ENCODE results near the gene CEMIP2.

CEMIP2 gene

DNA sequence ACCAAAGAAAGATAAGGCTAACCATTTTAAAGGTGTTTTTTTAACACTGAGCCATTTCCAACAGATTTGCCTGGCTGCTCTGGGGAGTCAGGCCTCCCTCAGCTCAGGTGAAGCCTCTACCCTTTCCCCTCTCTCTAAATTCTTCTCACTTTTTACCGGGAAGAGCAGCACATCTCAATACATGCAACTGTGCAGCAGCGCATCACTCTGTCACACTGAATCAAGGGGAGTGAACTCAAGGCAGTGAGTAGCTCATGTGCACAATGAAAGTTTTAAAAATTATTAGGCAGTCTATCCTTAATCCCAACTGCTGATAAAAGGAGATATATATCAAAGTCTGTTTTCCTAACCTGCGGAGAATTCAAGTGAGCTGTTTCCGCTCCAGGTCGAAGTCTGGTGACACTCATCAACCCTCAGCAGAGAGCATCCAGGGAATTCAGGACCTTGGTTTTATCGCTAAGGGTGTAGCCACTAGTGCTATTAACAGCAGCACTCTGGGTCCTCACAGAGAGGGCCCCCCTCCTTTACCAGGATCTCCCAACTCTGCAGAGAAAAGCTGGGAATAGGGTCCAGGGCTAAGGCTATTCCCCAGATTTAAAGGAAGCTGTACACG lies 1.0 kb downstream of the CEMIP2 start:
- peak overlapping the region; percentile 89 for H3K4me3 ChIP-seq (ENCODE audit: low read depth, low read length)
- TF ChIP-seq, protein P1, sequence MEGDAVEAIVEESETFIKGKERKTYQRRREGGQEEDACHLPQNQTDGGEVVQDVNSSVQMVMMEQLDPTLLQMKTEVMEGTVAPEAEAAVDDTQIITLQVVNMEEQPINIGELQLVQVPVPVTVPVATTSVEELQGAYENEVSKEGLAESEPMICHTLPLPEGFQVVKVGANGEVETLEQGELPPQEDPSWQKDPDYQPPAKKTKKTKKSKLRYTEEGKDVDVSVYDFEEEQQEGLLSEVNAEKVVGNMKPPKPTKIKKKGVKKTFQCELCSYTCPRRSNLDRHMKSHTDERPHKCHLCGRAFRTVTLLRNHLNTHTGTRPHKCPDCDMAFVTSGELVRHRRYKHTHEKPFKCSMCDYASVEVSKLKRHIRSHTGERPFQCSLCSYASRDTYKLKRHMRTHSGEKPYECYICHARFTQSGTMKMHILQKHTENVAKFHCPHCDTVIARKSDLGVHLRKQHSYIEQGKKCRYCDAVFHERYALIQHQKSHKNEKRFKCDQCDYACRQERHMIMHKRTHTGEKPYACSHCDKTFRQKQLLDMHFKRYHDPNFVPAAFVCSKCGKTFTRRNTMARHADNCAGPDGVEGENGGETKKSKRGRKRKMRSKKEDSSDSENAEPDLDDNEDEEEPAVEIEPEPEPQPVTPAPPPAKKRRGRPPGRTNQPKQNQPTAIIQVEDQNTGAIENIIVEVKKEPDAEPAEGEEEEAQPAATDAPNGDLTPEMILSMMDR (IDR thresholded peaks at IDR 0.05; ENCODE audit: insufficient read depth, low read length, missing control alignments), result no peak
- ChIA-PET POLR2A (interaction anchor here (0.7 to 1.8 kb wide), 9 partner anchors 10 to 259 kb away, joined by 3 to 8 read pairs (median 3); no protein-coding TSS in a partner anchor), CTCF (interaction anchor here (0.7 to 2.4 kb wide), 4 partner anchors 51 to 482 kb away, joined by 3 to 15 read pairs (median 4); no protein-coding TSS in a partner anchor)
- DNase-seq (ENCODE audit: low read depth, low spot score), result no peak

DNA sequence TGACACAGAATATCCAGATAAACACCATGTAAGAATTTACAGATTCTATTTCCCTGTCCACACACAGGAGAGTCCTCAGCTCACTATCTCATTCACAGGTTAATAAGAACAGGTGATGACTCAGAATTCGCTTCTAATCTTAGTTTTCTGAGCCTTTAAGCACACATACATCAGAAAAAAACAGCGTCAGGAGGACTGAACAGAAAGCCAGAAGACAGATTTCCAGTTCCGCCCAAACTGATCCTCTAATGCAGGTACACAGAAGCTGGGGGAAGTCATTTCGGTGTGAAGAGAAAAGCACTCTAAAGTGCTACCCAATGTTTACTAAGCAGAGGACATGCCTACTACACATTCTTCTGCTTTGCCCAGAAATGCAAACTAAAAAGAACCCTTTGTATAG lies 1.6 kb downstream of the CEMIP2 start:
- CTCF ChIA-PET, result interaction anchor here (0.7 to 2.4 kb wide), 5 partner anchors 44 to 481 kb away, joined by 3 to 15 read pairs (median 4); no protein-coding TSS in a partner anchor
- TF ChIP-seq, protein P1 (IDR thresholded peaks at IDR 0.05; ENCODE audit: insufficient read depth, low read length, missing control alignments), result no peak
- DNase-seq (ENCODE audit: low read depth, low spot score), result no peak
- POLR2A ChIA-PET, result interaction anchor here (0.7 to 1.2 kb wide), 5 partner anchors 16 to 259 kb away, joined by 3 to 5 read pairs (median 3); no protein-coding TSS in a partner anchor
- H3K4me3 ChIP-seq (ENCODE audit: low read depth, low read length), result peak overlapping the region; percentile 89

DNA sequence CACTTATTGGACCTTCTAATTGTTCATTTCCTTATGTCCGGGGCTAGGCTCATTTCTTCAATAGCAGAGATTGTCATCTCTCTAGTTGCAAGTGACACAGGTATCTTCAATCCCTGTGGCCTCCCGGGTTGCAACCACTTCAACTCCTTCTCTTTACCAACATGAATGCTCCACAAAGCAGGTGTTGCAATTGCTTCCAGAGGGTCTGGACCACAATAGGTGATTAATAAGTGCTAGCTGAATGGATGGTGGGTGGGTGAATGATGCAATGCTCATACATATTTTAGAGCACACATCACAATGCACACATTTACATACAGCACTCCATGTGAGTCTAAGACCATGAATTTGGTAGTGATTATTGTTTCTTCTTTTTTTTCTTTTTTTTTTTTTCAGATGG lies 2.6 kb downstream of the CEMIP2 start:
- ChIA-PET CTCF (interaction anchor here (1.3 to 2.4 kb wide), 3 partner anchors 50 to 162 kb away, joined by 3 to 15 read pairs (median 5); no protein-coding TSS in a partner anchor), POLR2A (no interaction called here)
- TF ChIP-seq, protein P1 (IDR thresholded peaks at IDR 0.05; ENCODE audit: insufficient read depth, low read length, missing control alignments), result no peak
- no peak for DNase-seq (ENCODE audit: low read depth, low spot score)
- peak overlapping the region; percentile 36 for H3K4me3 ChIP-seq (ENCODE audit: low read depth, low read length)

GRCh38 chr9:71764891-71765290 lies 3.4 kb downstream of the CEMIP2 start:
- CTCF ChIA-PET, result interaction anchor here (0.6 to 1.3 kb wide), 4 partner anchors 49 to 244 kb away, joined by 3 read pairs; no protein-coding TSS in a partner anchor
- TF ChIP-seq, protein P1 (IDR thresholded peaks at IDR 0.05; ENCODE audit: insufficient read depth, low read length, missing control alignments), result no peak
- POLR2A ChIA-PET, result interaction anchor here (0.9 kb wide), 1 partner anchor 84 kb away, joined by 3 read pairs; no protein-coding TSS in a partner anchor

DNA sequence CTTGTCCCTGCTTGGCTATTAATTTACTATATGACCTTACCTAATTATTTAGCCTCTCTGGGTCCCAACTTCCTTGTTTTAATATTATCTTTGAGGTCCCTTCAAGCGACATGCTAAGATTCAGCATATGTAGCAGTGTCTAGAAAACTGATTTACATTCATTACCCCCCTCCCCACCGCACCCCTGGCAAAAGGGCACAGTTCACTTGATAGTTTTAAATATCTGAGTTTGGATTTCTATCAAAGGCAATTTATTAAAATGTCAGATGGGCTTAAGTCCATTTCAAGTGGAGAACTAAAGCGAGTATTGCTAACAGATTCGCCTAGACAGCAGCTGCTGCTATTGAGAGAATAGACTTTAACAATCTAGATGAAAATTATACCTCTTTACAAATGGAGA lies 3.9 kb downstream of the CEMIP2 start:
- no peak for DNase-seq (ENCODE audit: low read depth, low spot score)
- TF ChIP-seq, protein P1 (IDR thresholded peaks at IDR 0.05; ENCODE audit: insufficient read depth, low read length, missing control alignments), result no peak
- ChIA-PET CTCF (interaction anchor here (0.6 to 1.3 kb wide), 4 partner anchors 48 to 243 kb away, joined by 3 read pairs; no protein-coding TSS in a partner anchor), POLR2A (interaction anchor here (0.9 kb wide), 1 partner anchor 83 kb away, joined by 3 read pairs; no protein-coding TSS in a partner anchor)
- peak overlapping the region; percentile 25; the same call in 1 of the 2 replicates for H3K4me3 ChIP-seq (ENCODE audit: low read depth, low read length)

More at GRCh38 chr9:71764891-71765290, 3.4 kb downstream of the CEMIP2 start:
- peak overlapping the region; percentile 25 for H3K4me3 ChIP-seq (ENCODE audit: low read depth, low read length)
- DNase-seq (ENCODE audit: low read depth, low spot score), result no peak

DNA sequence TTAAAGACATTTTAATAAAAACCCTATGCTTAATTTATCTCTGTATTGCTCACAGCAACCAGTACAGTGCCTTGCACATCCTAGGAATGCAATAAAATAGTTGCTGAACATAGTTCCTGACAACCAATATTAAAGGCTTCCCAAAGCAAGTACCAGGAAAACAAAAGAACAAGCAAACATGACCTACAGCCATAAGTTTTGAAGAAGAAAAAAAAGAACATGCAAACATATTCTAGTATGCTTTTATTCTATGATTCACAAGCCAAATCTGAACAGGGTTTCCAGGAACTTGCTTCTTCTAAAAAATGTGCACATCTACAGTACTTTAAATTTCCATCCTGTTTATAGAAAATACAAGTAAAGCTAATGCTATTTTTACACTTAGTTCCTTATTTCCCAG lies 4.5 kb downstream of the CEMIP2 start:
- ChIA-PET POLR2A (no interaction called here), CTCF (no interaction called here)
- TF ChIP-seq, protein P1 (IDR thresholded peaks at IDR 0.05; ENCODE audit: insufficient read depth, low read length, missing control alignments), result no peak
- H3K4me3 ChIP-seq (ENCODE audit: low read depth, low read length), result no peak overlapping the region
- DNase-seq (ENCODE audit: low read depth, low spot score), result peak; percentile 28

Data from AG04449 (cell line).